ENCODE data around the gene FRMD1.

Gene FRMD1

GRCh38 chr6:168020242-168020641 lies 58.8 kb downstream of the FRMD1 start:
- no peak overlapping the region for H3K4me3 ChIP-seq (ENCODE audit: severe bottlenecking)
- H3K27me3 ChIP-seq (ENCODE audit: insufficient read depth, poor library complexity, severe bottlenecking) = peaks cover 17% of the 10 kb centered on the region
- TF ChIP-seq, protein P1, sequence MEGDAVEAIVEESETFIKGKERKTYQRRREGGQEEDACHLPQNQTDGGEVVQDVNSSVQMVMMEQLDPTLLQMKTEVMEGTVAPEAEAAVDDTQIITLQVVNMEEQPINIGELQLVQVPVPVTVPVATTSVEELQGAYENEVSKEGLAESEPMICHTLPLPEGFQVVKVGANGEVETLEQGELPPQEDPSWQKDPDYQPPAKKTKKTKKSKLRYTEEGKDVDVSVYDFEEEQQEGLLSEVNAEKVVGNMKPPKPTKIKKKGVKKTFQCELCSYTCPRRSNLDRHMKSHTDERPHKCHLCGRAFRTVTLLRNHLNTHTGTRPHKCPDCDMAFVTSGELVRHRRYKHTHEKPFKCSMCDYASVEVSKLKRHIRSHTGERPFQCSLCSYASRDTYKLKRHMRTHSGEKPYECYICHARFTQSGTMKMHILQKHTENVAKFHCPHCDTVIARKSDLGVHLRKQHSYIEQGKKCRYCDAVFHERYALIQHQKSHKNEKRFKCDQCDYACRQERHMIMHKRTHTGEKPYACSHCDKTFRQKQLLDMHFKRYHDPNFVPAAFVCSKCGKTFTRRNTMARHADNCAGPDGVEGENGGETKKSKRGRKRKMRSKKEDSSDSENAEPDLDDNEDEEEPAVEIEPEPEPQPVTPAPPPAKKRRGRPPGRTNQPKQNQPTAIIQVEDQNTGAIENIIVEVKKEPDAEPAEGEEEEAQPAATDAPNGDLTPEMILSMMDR (IDR thresholded peaks at IDR 0.05; ENCODE audit: poor library complexity, severe bottlenecking) = no peak
- H3K27ac ChIP-seq (ENCODE audit: poor library complexity, severe bottlenecking) = no peak overlapping the region
- DNase-seq (ENCODE audit: low spot score) = no peak
- H3K4me1 ChIP-seq (ENCODE audit: insufficient read depth, poor library complexity, severe bottlenecking) = no peaks in the 10 kb centered on the region
- H3K9me3 ChIP-seq (ENCODE audit: severe bottlenecking) = no peaks in the 10 kb centered on the region
- ATAC-seq (ENCODE audit: low read depth) = no peak
- H3K36me3 ChIP-seq (ENCODE audit: low read depth) = no peaks in the 10 kb centered on the region

GRCh38 chr6:168018664-168019063 lies 60.3 kb downstream of the FRMD1 start:
- Histone ChIP-seq H3K36me3 (ENCODE audit: low read depth) (no peaks in the 10 kb centered on the region), H3K27ac (ENCODE audit: poor library complexity, severe bottlenecking) (no peak overlapping the region), H3K4me3 (ENCODE audit: severe bottlenecking) (no peak overlapping the region), H3K9me3 (ENCODE audit: severe bottlenecking) (no peaks in the 10 kb centered on the region), H3K4me1 (ENCODE audit: insufficient read depth, poor library complexity, severe bottlenecking) (no peaks in the 10 kb centered on the region), H3K27me3 (ENCODE audit: insufficient read depth, poor library complexity, severe bottlenecking) (peaks cover 17% of the 10 kb centered on the region)
- TF ChIP-seq, protein P1 (IDR thresholded peaks at IDR 0.05; ENCODE audit: poor library complexity, severe bottlenecking) = no peak
- no peak for DNase-seq (ENCODE audit: low spot score)
- no peak for ATAC-seq (ENCODE audit: low read depth)

GRCh38 chr6:168017629-168018028 lies 61.4 kb downstream of the FRMD1 start:
- Histone ChIP-seq H3K36me3 (ENCODE audit: low read depth) (no peaks in the 10 kb centered on the region), H3K27ac (ENCODE audit: poor library complexity, severe bottlenecking) (no peak overlapping the region), H3K9me3 (ENCODE audit: severe bottlenecking) (no peaks in the 10 kb centered on the region), H3K4me1 (ENCODE audit: insufficient read depth, poor library complexity, severe bottlenecking) (no peaks in the 10 kb centered on the region), H3K27me3 (ENCODE audit: insufficient read depth, poor library complexity, severe bottlenecking) (peaks cover 17% of the 10 kb centered on the region), H3K4me3 (ENCODE audit: severe bottlenecking) (no peak overlapping the region)
- TF ChIP-seq, protein P1 (IDR thresholded peaks at IDR 0.05; ENCODE audit: poor library complexity, severe bottlenecking) = no peak
- DNase-seq (ENCODE audit: low spot score) (no peak), ATAC-seq (ENCODE audit: low read depth) (no peak)

DNA sequence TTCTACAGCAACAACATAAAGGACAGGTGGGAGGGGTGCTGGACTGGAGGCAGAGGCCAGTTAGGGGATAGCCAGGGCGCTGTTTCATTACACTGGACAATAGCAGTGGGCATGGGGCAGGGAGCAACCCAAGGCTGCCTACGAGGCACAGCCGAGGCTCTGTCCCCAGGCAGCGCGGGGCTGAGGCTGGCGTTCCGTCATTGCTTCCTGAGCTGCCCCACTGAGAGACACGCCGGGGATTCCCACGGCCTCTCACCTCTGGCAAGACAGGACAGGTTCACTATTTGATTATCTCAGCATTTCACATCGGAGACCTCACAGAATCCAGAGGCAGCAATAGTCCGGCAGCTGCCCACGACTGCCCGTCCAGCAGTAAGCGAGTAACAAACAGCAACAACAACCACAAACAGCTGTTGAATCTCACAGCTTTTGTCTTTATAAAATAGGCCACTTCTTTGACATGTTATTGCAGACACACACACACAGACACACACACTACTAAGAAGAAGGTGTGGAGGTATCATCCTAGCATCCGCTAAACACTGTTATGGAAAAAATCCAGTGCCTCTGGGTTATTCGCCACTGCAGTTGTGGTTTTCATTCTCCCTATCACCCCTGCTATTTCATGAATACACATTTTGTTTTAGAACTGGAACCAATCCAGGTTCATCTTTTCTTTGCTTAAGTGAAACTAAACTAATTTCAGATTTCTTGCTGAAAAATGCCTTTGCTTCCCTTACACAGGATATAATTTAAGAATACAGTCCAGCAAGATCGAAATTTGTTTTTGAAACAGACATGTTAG lies 62.1 kb downstream of the FRMD1 start:
- H3K4me1 ChIP-seq (ENCODE audit: insufficient read depth, poor library complexity, severe bottlenecking) = no peaks in the 10 kb centered on the region
- H3K27me3 ChIP-seq (ENCODE audit: insufficient read depth, poor library complexity, severe bottlenecking) = peaks cover 17% of the 10 kb centered on the region
- ATAC-seq (ENCODE audit: low read depth) (peak; percentile 65), DNase-seq (ENCODE audit: low spot score) (no peak)
- no peak overlapping the region for H3K4me3 ChIP-seq (ENCODE audit: severe bottlenecking)
- H3K27ac ChIP-seq (ENCODE audit: poor library complexity, severe bottlenecking) = no peak overlapping the region
- TF ChIP-seq, protein P1 (IDR thresholded peaks at IDR 0.05; ENCODE audit: poor library complexity, severe bottlenecking) = no peak
- no peaks in the 10 kb centered on the region for H3K36me3 ChIP-seq (ENCODE audit: low read depth)
- H3K9me3 ChIP-seq (ENCODE audit: severe bottlenecking) = no peaks in the 10 kb centered on the region

DNA sequence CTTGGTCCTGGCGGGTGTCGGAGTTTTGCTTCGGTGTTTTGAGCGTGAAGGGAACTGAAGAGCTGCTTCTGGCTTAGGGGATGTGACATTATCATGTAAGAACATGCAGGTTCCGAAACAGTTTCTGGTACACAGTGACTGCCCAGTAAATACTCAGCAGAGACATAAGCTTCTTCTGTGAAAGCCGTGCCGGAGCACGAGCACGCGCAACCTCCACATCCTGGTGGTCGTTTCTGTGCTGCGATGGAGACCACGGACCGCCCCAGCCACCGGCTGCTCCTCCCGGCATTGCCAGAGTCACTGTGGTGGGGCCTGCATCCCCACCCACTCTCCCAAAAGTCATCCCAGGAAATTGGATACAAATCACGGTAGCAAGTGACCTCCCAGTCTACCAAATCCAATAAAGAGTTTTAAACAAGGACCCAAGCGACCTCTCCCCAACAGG lies 62.8 kb downstream of the FRMD1 start:
- ATAC-seq (ENCODE audit: low read depth) (no peak), DNase-seq (ENCODE audit: low spot score) (no peak)
- H3K4me3 ChIP-seq (ENCODE audit: severe bottlenecking) = no peak overlapping the region
- no peaks in the 10 kb centered on the region for H3K36me3 ChIP-seq (ENCODE audit: low read depth)
- H3K4me1 ChIP-seq (ENCODE audit: insufficient read depth, poor library complexity, severe bottlenecking) = no peaks in the 10 kb centered on the region
- H3K27ac ChIP-seq (ENCODE audit: poor library complexity, severe bottlenecking) = no peak overlapping the region
- TF ChIP-seq, protein P1 (IDR thresholded peaks at IDR 0.05; ENCODE audit: poor library complexity, severe bottlenecking) = no peak
- peaks cover 2% of the 10 kb centered on the region for H3K9me3 ChIP-seq (ENCODE audit: severe bottlenecking)
- peaks cover 17% of the 10 kb centered on the region for H3K27me3 ChIP-seq (ENCODE audit: insufficient read depth, poor library complexity, severe bottlenecking)

Data from RWPE2 (cell line).